ENCODE measurements around the gene HEYL.

DNA sequence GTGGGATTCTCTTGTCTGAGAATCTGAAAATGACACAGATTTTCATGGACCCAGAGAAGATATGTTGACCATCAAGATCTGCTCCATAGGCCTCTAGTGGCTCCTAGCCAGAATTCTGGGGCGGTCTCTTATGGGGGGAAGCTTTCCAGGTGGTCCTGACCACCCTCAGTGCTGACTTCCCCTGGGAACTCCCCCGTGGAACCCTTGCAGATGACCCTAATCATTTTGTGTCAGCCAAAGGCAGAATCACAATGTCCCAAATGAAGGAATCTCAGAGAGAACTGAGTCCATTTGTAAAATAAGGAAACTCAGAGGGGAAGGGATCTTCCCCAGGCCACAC, 3.6 kb downstream of the HEYL start:
- TF ChIP-seq, protein P1, sequence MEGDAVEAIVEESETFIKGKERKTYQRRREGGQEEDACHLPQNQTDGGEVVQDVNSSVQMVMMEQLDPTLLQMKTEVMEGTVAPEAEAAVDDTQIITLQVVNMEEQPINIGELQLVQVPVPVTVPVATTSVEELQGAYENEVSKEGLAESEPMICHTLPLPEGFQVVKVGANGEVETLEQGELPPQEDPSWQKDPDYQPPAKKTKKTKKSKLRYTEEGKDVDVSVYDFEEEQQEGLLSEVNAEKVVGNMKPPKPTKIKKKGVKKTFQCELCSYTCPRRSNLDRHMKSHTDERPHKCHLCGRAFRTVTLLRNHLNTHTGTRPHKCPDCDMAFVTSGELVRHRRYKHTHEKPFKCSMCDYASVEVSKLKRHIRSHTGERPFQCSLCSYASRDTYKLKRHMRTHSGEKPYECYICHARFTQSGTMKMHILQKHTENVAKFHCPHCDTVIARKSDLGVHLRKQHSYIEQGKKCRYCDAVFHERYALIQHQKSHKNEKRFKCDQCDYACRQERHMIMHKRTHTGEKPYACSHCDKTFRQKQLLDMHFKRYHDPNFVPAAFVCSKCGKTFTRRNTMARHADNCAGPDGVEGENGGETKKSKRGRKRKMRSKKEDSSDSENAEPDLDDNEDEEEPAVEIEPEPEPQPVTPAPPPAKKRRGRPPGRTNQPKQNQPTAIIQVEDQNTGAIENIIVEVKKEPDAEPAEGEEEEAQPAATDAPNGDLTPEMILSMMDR (IDR thresholded peaks at IDR 0.05) = no peak
- TF ChIP-seq RFX5 (IDR thresholded peaks at IDR 0.05; ENCODE audit: low read length) = no peak

All from SK-N-SH (cell line).